ENCODE data around the gene ZNF496.
"Not testable (repeated sequence)": the region's sequence is repeated elsewhere in the genome, so short reads cannot be mapped to it uniquely, and the experiment has no call there.

- TF ChIP-seq CTCF, POLR2A (IDR thresholded peaks at IDR 0.05): not testable (repeated sequence)
Observed at GRCh38 chr1:247355160-247355559, 23.5 kb upstream of the ZNF496 start.
